ENCODE data around the gene GUCD1. TPM values are rescaled to one million over a fixed set of nuclear protein-coding genes. Genes with fewer than 3 reads are reported as not detected.

The GUCD1 gene
- total RNA-seq, 1 experiment from 2014 or later = 65.8 TPM

DNA sequence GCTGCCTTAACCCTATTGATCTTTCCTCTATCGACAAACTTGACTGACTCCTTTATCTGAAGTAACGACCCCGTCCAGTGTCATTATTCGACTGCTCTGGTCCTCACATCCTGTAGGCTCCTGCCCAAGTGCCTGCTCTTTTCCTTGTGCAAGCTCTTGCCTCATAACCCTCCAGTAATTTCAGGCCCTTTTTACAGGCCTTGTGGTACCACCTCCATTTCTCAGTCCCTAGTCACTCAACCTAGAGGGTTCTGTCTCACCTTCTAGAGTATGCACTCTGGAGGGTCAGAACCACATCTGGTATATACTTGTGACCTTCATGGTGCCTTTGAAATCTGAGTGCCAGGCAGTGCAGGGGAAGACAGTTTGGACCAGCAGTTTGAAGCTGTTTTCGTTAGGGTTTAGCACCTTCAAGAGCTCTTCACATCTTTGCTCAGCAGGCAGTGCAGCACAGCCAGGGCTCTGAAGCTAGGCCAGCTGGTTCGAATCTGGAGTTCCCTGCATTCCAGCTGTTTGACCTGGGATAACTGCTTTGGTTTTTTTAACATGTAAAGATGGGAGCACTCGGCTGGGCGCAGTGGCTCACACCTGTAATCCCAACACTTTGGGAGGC, 12.1 kb upstream of the GUCD1 start:
- H3F3A ChIP-seq (ENCODE audit: low read length, unreplicated experiment) = no peaks in the 10 kb centered on the region
- CTCF ChIA-PET = no interaction called here
- H3K79me2 ChIP-seq (ENCODE audit: low read length) = peaks cover 57% of the 10 kb centered on the region
- H3K9ac ChIP-seq (ENCODE audit: low read length) = no peak overlapping the region
- H2AFZ ChIP-seq (ENCODE audit: low read length) = no peak overlapping the region
- H3K36me3 ChIP-seq (ENCODE audit: low read depth, low read length) = peaks cover 25% of the 10 kb centered on the region; the same call in 1 of the 2 replicates
- no TSS peak for BruUV-seq (replicated peaks)
- ATAC-seq = no peak
- no peak overlapping the region for H3K4me2 ChIP-seq (ENCODE audit: low read length)
- TF ChIP-seq EZH2 (IDR thresholded peaks at IDR 0.05; ENCODE audit: low read length, unreplicated experiment) = no peak
- no peak for TF ChIP-seq EZH2phosphoT487 (IDR thresholded peaks at IDR 0.05; ENCODE audit: borderline replicate concordance, low read length)
- TF ChIP-seq, protein P1, sequence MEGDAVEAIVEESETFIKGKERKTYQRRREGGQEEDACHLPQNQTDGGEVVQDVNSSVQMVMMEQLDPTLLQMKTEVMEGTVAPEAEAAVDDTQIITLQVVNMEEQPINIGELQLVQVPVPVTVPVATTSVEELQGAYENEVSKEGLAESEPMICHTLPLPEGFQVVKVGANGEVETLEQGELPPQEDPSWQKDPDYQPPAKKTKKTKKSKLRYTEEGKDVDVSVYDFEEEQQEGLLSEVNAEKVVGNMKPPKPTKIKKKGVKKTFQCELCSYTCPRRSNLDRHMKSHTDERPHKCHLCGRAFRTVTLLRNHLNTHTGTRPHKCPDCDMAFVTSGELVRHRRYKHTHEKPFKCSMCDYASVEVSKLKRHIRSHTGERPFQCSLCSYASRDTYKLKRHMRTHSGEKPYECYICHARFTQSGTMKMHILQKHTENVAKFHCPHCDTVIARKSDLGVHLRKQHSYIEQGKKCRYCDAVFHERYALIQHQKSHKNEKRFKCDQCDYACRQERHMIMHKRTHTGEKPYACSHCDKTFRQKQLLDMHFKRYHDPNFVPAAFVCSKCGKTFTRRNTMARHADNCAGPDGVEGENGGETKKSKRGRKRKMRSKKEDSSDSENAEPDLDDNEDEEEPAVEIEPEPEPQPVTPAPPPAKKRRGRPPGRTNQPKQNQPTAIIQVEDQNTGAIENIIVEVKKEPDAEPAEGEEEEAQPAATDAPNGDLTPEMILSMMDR (conservative IDR thresholded peaks at IDR 0.05; ENCODE audit: low read depth, low read length) = no peak
- peaks cover 34% of the 10 kb centered on the region; the same call in 1 of the 2 replicates for H4K20me1 ChIP-seq (ENCODE audit: low read length)
- POLR2A ChIA-PET (ENCODE audit: unreplicated experiment) = no interaction called here
- no peak overlapping the region for H3K27ac ChIP-seq (ENCODE audit: low read length)
- no peak overlapping the region for H3K4me3 ChIP-seq (ENCODE audit: low read length)
- H3K9me3 ChIP-seq (ENCODE audit: low read length) = no peaks in the 10 kb centered on the region
- no peaks in the 10 kb centered on the region for H3K9me2 ChIP-seq (replicated peaks; ENCODE audit: low read length)
- intact Hi-C loops (cut with micrococcal nuclease) = no loop called here
- H3K4me1 ChIP-seq (ENCODE audit: insufficient read depth, low read length) = no peaks in the 10 kb centered on the region
- H3K27me3 ChIP-seq (ENCODE audit: low read length) = no peaks in the 10 kb centered on the region
- no peak for DNase-seq

DNA sequence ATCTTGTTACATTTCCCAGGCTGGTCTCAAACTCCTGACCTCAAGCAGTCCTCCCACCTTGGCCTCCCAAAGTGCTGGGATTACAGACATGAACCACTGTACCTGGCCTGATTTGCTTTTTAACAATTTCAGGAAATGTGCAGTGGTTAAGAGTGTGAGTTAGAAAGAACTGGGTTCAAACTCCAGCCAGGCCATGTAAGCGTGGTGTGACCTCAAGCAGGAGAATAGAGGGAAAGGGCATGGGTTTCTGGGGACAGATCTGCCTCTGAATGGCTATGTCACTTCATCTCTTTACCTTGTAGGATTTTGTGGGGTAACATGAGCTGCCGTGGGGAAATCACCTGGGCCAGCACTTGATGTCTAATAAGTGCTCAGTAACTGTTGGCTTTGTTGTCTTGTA, 10.1 kb upstream of the GUCD1 start:
- Histone ChIP-seq H3K4me3 (ENCODE audit: low read length) (no peak overlapping the region), H3F3A (ENCODE audit: low read length, unreplicated experiment) (no peaks in the 10 kb centered on the region), H3K79me2 (ENCODE audit: low read length) (peaks cover 71% of the 10 kb centered on the region), H3K9me2 (replicated peaks; ENCODE audit: low read length) (no peaks in the 10 kb centered on the region), H3K9ac (ENCODE audit: low read length) (no peak overlapping the region), H2AFZ (ENCODE audit: low read length) (no peak overlapping the region), H3K4me1 (ENCODE audit: insufficient read depth, low read length) (no peaks in the 10 kb centered on the region), H3K27ac (ENCODE audit: low read length) (no peak overlapping the region), H3K4me2 (ENCODE audit: low read length) (no peak overlapping the region), H3K9me3 (ENCODE audit: low read length) (no peaks in the 10 kb centered on the region), H4K20me1 (ENCODE audit: low read length) (peaks cover 37% of the 10 kb centered on the region; the same call in 1 of the 2 replicates), H3K36me3 (ENCODE audit: low read depth, low read length) (peaks cover 25% of the 10 kb centered on the region), H3K27me3 (ENCODE audit: low read length) (no peaks in the 10 kb centered on the region)
- intact Hi-C loops (cut with micrococcal nuclease) = no loop called here
- ATAC-seq (no peak), DNase-seq (no peak)
- no TSS peak for BruUV-seq (replicated peaks)
- TF ChIP-seq EZH2 (IDR thresholded peaks at IDR 0.05; ENCODE audit: low read length, unreplicated experiment) (no peak), EZH2phosphoT487 (IDR thresholded peaks at IDR 0.05; ENCODE audit: borderline replicate concordance, low read length) (no peak)
- TF ChIP-seq, protein P1 (conservative IDR thresholded peaks at IDR 0.05; ENCODE audit: low read depth, low read length) = no peak
- ChIA-PET POLR2A (ENCODE audit: unreplicated experiment) (no interaction called here), CTCF (no interaction called here)

DNA sequence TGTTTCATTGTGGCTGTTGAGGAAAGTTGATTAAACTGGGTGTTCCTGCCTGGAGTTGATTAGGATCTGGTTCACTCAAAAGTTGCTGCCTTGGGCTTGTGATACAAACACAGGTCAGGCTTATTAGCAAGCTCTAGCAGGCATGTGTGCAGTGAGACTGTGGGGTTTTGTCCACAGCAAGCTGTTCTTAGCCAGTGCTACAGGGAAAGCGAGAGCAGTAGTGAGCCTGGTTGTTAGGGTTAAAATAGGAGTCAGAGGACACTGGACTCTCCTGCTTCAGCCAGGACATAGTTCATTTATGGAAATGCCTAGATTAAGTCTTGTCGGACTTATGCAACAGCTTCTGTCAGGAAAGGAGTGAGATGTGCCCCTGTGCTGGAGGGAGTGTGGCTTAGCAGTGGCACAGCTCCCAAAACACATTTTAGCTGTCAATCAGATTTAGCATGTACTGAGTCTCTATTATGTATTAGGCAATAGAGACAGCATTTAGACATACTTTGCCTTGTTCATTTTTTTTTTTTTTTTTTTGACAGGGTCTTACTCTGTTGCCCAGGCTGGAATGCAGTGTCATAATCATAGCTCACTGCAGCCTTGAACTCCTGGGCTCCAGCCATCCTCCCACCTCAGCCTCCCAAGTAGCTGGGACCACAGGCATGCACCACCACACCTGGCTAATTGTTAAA, 9.6 kb upstream of the GUCD1 start:
- no peak overlapping the region for H3K27ac ChIP-seq (ENCODE audit: low read length)
- no TSS peak for BruUV-seq (replicated peaks)
- intact Hi-C loops (cut with micrococcal nuclease) = loop anchor here (1.0 kb wide), 1 partner anchor 13 kb away; no protein-coding TSS in a partner anchor
- H3K9ac ChIP-seq (ENCODE audit: low read length) = no peak overlapping the region
- H3K36me3 ChIP-seq (ENCODE audit: low read depth, low read length) = peaks cover 27% of the 10 kb centered on the region
- ChIA-PET POLR2A (ENCODE audit: unreplicated experiment) (no interaction called here), CTCF (no interaction called here)
- TF ChIP-seq EZH2phosphoT487 (IDR thresholded peaks at IDR 0.05; ENCODE audit: borderline replicate concordance, low read length) = no peak
- no peak for TF ChIP-seq EZH2 (IDR thresholded peaks at IDR 0.05; ENCODE audit: low read length, unreplicated experiment)
- TF ChIP-seq, protein P1 (conservative IDR thresholded peaks at IDR 0.05; ENCODE audit: low read depth, low read length) = no peak
- no peak overlapping the region for H2AFZ ChIP-seq (ENCODE audit: low read length)
- H3K9me3 ChIP-seq (ENCODE audit: low read length) = no peaks in the 10 kb centered on the region
- H3K4me3 ChIP-seq (ENCODE audit: low read length) = no peak overlapping the region
- peaks cover 75% of the 10 kb centered on the region for H3K79me2 ChIP-seq (ENCODE audit: low read length)
- no peak for DNase-seq
- ATAC-seq = no peak
- no peaks in the 10 kb centered on the region for H3F3A ChIP-seq (ENCODE audit: low read length, unreplicated experiment)
- H4K20me1 ChIP-seq (ENCODE audit: low read length) = peaks cover 37% of the 10 kb centered on the region; the same call in 1 of the 2 replicates
- H3K4me1 ChIP-seq (ENCODE audit: insufficient read depth, low read length) = no peaks in the 10 kb centered on the region
- H3K4me2 ChIP-seq (ENCODE audit: low read length) = no peak overlapping the region
- H3K9me2 ChIP-seq (replicated peaks; ENCODE audit: low read length) = no peaks in the 10 kb centered on the region
- no peaks in the 10 kb centered on the region for H3K27me3 ChIP-seq (ENCODE audit: low read length)

Measured in PC-3 (cell line).